ENCODE measurements around the gene FATE1.

FATE1 gene

DNA sequence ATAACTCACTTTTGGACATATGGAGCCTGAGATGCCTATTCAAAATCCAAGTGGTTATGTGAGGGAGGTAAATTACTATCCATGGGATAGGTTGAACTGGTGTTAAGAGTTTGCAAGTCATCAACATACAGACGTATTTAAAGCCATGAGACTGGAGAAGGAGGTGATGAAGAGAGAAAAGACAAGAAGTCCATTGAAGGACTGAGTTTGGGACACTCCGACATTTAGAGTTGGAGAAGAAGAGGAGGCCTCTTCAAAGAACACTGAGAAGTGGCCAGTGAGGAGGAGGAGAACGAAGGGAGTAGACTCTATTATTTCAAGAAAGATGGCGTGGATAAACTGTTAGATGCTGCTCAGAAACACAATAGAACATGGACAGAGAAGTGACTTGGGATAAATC is 18.6 kb downstream of the FATE1 start, which contains the start of gene CNGA2:
Gene CNGA2 (plus strand): TSS at position 301 of the 400 bp plus-strand sequence. CDS start 3,738 bp downstream, outside the sequence.
- no peak for TF ChIP-seq FOXK2 (IDR thresholded peaks at IDR 0.05)
- TF ChIP-seq FOXM1 (IDR thresholded peaks at IDR 0.05; ENCODE audit: borderline replicate concordance): no peak
- TF ChIP-seq, protein P1, sequence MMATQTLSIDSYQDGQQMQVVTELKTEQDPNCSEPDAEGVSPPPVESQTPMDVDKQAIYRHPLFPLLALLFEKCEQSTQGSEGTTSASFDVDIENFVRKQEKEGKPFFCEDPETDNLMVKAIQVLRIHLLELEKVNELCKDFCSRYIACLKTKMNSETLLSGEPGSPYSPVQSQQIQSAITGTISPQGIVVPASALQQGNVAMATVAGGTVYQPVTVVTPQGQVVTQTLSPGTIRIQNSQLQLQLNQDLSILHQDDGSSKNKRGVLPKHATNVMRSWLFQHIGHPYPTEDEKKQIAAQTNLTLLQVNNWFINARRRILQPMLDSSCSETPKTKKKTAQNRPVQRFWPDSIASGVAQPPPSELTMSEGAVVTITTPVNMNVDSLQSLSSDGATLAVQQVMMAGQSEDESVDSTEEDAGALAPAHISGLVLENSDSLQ (IDR thresholded peaks at IDR 0.05): no peak
- no peak for TF ChIP-seq SP1 (IDR thresholded peaks at IDR 0.05)
- no peak for TF ChIP-seq SUZ12 (IDR thresholded peaks at IDR 0.05)
- TF ChIP-seq TARDBP (IDR thresholded peaks at IDR 0.05): no peak
- no peak for TF ChIP-seq CTBP1 (IDR thresholded peaks at IDR 0.05; ENCODE audit: borderline replicate concordance)
- no peak for TF ChIP-seq ELF4 (IDR thresholded peaks at IDR 0.05)
- no peak for TF ChIP-seq LEF1 (IDR thresholded peaks at IDR 0.05; ENCODE audit: borderline replicate concordance)
- no peak for TF ChIP-seq ARNT (IDR thresholded peaks at IDR 0.05)
- no peak for TF ChIP-seq NFRKB (IDR thresholded peaks at IDR 0.05)
- no peak for TF ChIP-seq BHLHE40 (IDR thresholded peaks at IDR 0.05; ENCODE audit: borderline replicate concordance)
- CTCF ChIA-PET: no interaction called here
- DNase-seq (ENCODE audit: extremely low spot score): no peak
- POLR2A ChIA-PET: no interaction called here

DNA sequence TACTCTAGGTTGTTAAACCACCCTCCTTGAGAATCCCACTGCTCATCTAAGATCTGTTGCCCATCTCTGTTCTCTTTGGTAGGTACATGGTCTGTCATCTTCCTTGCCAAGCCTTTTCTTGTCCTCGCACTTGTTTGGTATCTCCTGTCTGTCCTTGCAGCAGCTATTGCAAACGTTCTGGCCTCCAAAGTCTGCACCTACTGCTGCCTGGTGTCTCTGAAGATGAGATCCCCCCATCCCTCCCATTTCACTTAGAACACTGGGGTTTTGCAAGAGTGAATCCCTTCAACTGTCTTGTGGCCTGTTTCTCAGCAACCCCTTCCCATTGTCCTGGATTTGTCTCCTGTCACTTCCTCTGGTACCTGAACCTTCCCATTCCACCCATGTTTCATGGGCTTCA is 19.4 kb downstream of the FATE1 start:
- TF ChIP-seq FOXM1 (IDR thresholded peaks at IDR 0.05; ENCODE audit: borderline replicate concordance) (no peak), SUZ12 (IDR thresholded peaks at IDR 0.05) (no peak), FOXA1 (IDR thresholded peaks at IDR 0.05) (no peak), CTBP1 (IDR thresholded peaks at IDR 0.05; ENCODE audit: borderline replicate concordance) (no peak), ELF4 (IDR thresholded peaks at IDR 0.05) (no peak), LEF1 (IDR thresholded peaks at IDR 0.05; ENCODE audit: borderline replicate concordance) (no peak), SP1 (IDR thresholded peaks at IDR 0.05) (no peak), BHLHE40 (IDR thresholded peaks at IDR 0.05; ENCODE audit: borderline replicate concordance) (no peak), L3MBTL2 (conservative IDR thresholded peaks at IDR 0.05) (no peak), ZNF384 (IDR thresholded peaks at IDR 0.05) (no peak), TARDBP (IDR thresholded peaks at IDR 0.05) (no peak)
- TF ChIP-seq, protein P1 (IDR thresholded peaks at IDR 0.05): no peak
- POLR2A ChIA-PET: no interaction called here

DNA sequence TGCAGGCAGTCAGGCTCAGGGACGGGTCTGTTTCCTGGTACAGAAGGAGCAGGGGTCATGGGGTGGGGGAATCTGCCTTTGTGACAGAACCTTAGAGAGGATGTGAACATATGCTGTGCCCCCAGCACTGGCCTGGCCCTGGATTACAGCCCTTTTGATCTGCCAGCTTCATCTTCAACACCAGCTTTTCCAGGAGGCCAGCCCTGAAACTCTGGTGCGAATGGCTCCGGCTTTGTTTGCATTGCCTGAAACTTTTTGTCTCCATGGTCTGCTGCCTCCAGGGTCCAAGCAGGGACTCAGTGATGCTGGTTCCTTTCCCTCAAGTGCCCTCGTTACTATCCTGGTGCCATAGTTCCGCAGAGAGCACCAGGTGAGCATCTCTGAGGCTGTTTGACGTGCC is 20.9 kb downstream of the FATE1 start:
- CTCF ChIA-PET: no interaction called here
- DNase-seq (ENCODE audit: extremely low spot score): no peak
- POLR2A ChIA-PET: no interaction called here
- TF ChIP-seq ELF4 (IDR thresholded peaks at IDR 0.05) (no peak), SUZ12 (IDR thresholded peaks at IDR 0.05) (no peak), FOXA1 (IDR thresholded peaks at IDR 0.05) (no peak), SP1 (IDR thresholded peaks at IDR 0.05) (no peak), L3MBTL2 (conservative IDR thresholded peaks at IDR 0.05) (no peak), FOXM1 (IDR thresholded peaks at IDR 0.05; ENCODE audit: borderline replicate concordance) (no peak), ZNF384 (IDR thresholded peaks at IDR 0.05) (no peak), HDGF (IDR thresholded peaks at IDR 0.05; ENCODE audit: borderline replicate concordance) (no peak), FOXK2 (IDR thresholded peaks at IDR 0.05) (no peak), NFRKB (IDR thresholded peaks at IDR 0.05) (no peak)
- TF ChIP-seq, protein P1 (IDR thresholded peaks at IDR 0.05): no peak

More for the DNA sequence above, 19.4 kb downstream of the FATE1 start:
- CTCF ChIA-PET: no interaction called here
- DNase-seq (ENCODE audit: extremely low spot score): no peak

DNA sequence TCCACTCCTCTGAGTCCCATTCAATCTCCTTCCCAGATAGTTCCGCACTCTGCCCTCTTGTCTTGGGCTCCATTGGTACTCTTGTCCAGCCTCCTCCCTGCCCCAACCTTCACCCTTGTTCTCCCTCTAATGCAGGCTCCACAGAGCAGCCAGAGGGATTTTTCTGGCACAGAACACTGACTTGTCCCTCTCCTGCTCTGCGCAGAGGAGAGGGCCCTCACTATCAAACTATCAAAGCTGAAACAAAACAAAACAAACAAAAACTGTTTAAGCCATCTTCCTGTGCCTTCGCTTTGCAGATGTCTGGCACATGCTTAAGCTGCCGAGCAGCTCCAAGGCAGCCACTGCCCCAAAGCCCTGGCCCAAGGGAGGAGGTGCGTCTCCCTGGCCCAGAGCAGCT is 21.7 kb downstream of the FATE1 start:
- ChIA-PET CTCF (no interaction called here), POLR2A (no interaction called here)
- TF ChIP-seq TARDBP (IDR thresholded peaks at IDR 0.05): no peak
- TF ChIP-seq, protein P1 (IDR thresholded peaks at IDR 0.05): no peak
- TF ChIP-seq BHLHE40 (IDR thresholded peaks at IDR 0.05; ENCODE audit: borderline replicate concordance): no peak
- TF ChIP-seq ARNT (IDR thresholded peaks at IDR 0.05): no peak
- no peak for DNase-seq (ENCODE audit: extremely low spot score)

DNA sequence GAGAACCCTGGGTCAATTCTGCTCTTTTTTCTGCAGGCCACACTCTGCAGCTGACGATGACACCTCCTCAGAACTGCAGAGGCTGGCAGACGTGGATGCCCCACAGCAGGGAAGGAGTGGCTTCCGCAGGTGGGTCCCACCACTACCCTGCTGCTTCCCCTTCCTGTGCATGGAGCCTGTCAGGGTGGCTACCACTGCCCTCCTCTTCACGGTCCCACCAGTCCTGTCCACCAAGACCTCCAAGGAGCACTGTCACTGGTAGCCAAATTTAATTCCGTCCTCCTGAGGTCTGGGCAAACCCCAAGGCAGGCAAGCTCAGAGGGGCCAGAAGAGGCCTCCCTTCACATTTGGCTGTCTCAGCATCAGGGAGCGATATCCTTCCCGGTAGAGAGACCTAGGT is 22.9 kb downstream of the FATE1 start:
- ChIA-PET CTCF (no interaction called here), POLR2A (no interaction called here)
- DNase-seq (ENCODE audit: extremely low spot score): no peak
- TF ChIP-seq ELF4 (IDR thresholded peaks at IDR 0.05) (no peak), L3MBTL2 (conservative IDR thresholded peaks at IDR 0.05) (no peak), ZNF384 (IDR thresholded peaks at IDR 0.05) (no peak), BHLHE40 (IDR thresholded peaks at IDR 0.05; ENCODE audit: borderline replicate concordance) (no peak), FOXA1 (IDR thresholded peaks at IDR 0.05) (no peak), FOXK2 (IDR thresholded peaks at IDR 0.05) (no peak), NFRKB (IDR thresholded peaks at IDR 0.05) (no peak), LEF1 (IDR thresholded peaks at IDR 0.05; ENCODE audit: borderline replicate concordance) (no peak), HDGF (IDR thresholded peaks at IDR 0.05; ENCODE audit: borderline replicate concordance) (no peak), FOXM1 (IDR thresholded peaks at IDR 0.05; ENCODE audit: borderline replicate concordance) (no peak), SUZ12 (IDR thresholded peaks at IDR 0.05) (no peak), CTBP1 (IDR thresholded peaks at IDR 0.05; ENCODE audit: borderline replicate concordance) (no peak), ARNT (IDR thresholded peaks at IDR 0.05) (no peak), TARDBP (IDR thresholded peaks at IDR 0.05) (no peak), SP1 (IDR thresholded peaks at IDR 0.05) (no peak)
- TF ChIP-seq, protein P1 (IDR thresholded peaks at IDR 0.05): no peak
